ENCODE results near the gene GPR148.

The GPR148 gene

DNA sequence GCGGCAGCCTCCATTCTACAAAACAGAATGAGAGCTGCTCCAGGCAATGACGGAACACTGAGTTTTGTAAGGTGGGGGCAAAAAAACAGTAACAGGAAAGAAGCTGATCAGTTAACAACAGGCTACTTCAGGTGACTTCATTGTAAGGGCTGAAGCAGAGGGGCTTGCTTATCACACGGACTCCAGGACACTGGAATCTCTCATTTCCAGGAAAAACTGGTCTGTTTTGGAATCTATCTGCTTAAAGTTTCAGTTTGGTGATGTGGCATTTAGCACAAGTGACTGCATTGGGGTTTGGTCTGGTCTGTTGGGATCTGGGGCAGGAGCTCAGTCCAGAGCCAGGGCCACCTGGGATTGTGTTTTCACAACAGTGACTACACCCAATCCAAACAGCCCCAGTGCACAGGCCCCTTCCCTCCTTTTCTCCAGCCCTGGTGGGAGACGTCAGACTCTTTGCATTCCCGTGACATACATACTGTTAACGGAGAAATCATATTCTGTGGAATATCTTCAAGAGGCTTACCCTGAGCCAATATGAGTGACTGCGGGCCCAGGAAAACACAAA, 40.6 kb downstream of the GPR148 start:
- Histone ChIP-seq H3K27ac (ENCODE audit: low read length) (no peak overlapping the region), H3K27me3 (ENCODE audit: control insufficient read depth, insufficient read depth, low read length) (no peaks in the 10 kb centered on the region)
- WGBS (ENCODE audit: insufficient coverage, insufficient read length): no CpG with 5 or more reads among the region's 7 CpGs

DNA sequence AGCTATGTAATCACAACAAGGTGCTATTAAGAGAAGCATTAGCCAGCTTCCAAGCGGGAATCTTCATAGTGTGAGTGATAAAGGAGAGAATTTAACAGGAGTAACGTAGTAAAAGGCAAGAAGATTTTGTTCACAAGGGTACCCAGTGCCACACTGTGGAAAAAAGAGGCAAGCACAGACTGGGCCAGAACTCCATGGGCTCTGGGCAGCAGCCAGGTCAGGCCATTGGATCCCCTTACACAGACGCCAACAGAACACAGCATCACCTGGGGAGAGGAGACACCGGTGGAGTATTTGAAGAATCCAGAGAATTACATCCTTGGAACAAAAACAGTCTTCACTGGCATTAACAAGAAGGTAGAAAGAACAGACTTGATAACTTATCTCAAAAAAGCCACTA, 47.7 kb downstream of the GPR148 start:
- Histone ChIP-seq H3K27me3 (ENCODE audit: control insufficient read depth, insufficient read depth, low read length) (no peaks in the 10 kb centered on the region), H3K4me3 (ENCODE audit: low read length) (no peak overlapping the region), H3K27ac (ENCODE audit: low read length) (no peak overlapping the region), H3K9me3 (ENCODE audit: control insufficient read depth, insufficient read depth, low read length) (no peaks in the 10 kb centered on the region), H3K36me3 (ENCODE audit: control insufficient read depth, insufficient read depth, low read length) (no peaks in the 10 kb centered on the region), H3K4me1 (ENCODE audit: control insufficient read depth, insufficient read depth, low read length) (no peaks in the 10 kb centered on the region; the same call in 1 of the 2 replicates)
- no peak for DNase-seq (ENCODE audit: low read depth, low spot score)
- no CpG with 5 or more reads among the region's 4 CpGs for WGBS (ENCODE audit: insufficient coverage, insufficient read length)

More for the DNA sequence above, 40.6 kb downstream of the GPR148 start:
- H3K9me3 ChIP-seq (ENCODE audit: control insufficient read depth, insufficient read depth, low read length): no peaks in the 10 kb centered on the region
- DNase-seq (ENCODE audit: low read depth, low spot score): no peak
- H3K36me3 ChIP-seq (ENCODE audit: control insufficient read depth, insufficient read depth, low read length): no peaks in the 10 kb centered on the region
- no peak overlapping the region for H3K4me3 ChIP-seq (ENCODE audit: low read length)
- no peaks in the 10 kb centered on the region for H3K4me1 ChIP-seq (ENCODE audit: control insufficient read depth, insufficient read depth, low read length)

DNA sequence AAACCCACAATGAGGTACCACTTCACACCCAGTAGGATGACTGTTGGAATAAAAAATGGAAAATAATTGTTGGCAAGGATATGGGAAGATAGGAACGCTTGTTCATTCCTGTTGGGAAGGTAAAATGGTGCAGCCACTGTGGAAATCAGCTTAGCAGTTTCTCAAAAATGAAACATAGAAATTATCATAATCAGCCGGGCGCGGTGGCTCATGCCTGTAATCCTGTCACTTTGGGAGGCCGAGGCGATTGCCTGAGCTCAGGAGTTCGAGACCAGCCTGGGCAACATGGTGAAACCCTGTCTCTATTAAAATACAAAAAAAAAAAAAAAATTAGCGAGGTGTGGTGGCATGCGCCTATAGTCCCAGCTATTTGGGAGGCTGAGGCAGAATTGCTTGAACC, 49.9 kb downstream of the GPR148 start:
- Histone ChIP-seq H3K9me3 (ENCODE audit: control insufficient read depth, insufficient read depth, low read length) (no peaks in the 10 kb centered on the region), H3K36me3 (ENCODE audit: control insufficient read depth, insufficient read depth, low read length) (no peaks in the 10 kb centered on the region), H3K4me1 (ENCODE audit: control insufficient read depth, insufficient read depth, low read length) (no peaks in the 10 kb centered on the region; the same call in 1 of the 2 replicates), H3K27ac (ENCODE audit: low read length) (no peak overlapping the region), H3K27me3 (ENCODE audit: control insufficient read depth, insufficient read depth, low read length) (no peaks in the 10 kb centered on the region), H3K4me3 (ENCODE audit: low read length) (no peak overlapping the region)
- WGBS (ENCODE audit: insufficient coverage, insufficient read length): no CpG with 5 or more reads among the region's 9 CpGs
- no peak for DNase-seq (ENCODE audit: low read depth, low spot score)

All from iPS DF 6.9 (cell line).